ENCODE data around the gene SPTBN1. TPM values are rescaled to one million over a fixed set of nuclear protein-coding genes. Genes with fewer than 3 reads are reported as not detected.
A peak's percentile ranks its signal among the peaks of the same experiment; 100 is the strongest.

SPTBN1 gene
- total RNA-seq, 4 donors from 2014 or later, result 132 to 239 (median 195) TPM

- no peak for DNase-seq (ENCODE audit: low spot score in 2 of 2)
- intact Hi-C loops (cut with DNase I; ENCODE audit: low total_unique reads), result no loop called here
- 25 to 28% methylated on average over 12 of the region's 12 CpGs for WGBS, 2 donors
- no peak overlapping the region for H3K4me3 ChIP-seq (ENCODE audit: low read depth, poor library complexity, severe bottlenecking)
- TF ChIP-seq POLR2A (IDR thresholded peaks at IDR 0.05) (no peak), CTCF (IDR thresholded peaks at IDR 0.05) (no peak)
Observed at GRCh38 chr2:54672590-54673456, 216.7 kb downstream of the SPTBN1 start.

- DNase-seq (ENCODE audit: low spot score in 2 of 2), result peak; percentile 92 to 96
- 3 to 6% methylated on average over 16 of the region's 16 CpGs for WGBS, 2 donors
- TF ChIP-seq POLR2A (IDR thresholded peaks at IDR 0.05) (no peak), CTCF (IDR thresholded peaks at IDR 0.05) (no peak)
- intact Hi-C loops (cut with DNase I; ENCODE audit: low total_unique reads), result no loop called here
- no peak overlapping the region for H3K4me3 ChIP-seq (ENCODE audit: low read depth, poor library complexity, severe bottlenecking)
Observed at GRCh38 chr2:54673501-54673998, 217.4 kb downstream of the SPTBN1 start.

- WGBS, 2 donors, result 88 to 91% methylated on average over 8 of the region's 8 CpGs
- intact Hi-C loops (cut with DNase I; ENCODE audit: low total_unique reads), result no loop called here
- TF ChIP-seq CTCF (IDR thresholded peaks at IDR 0.05) (no peak), POLR2A (IDR thresholded peaks at IDR 0.05) (no peak)
- DNase-seq (ENCODE audit: low spot score in 2 of 2), result no peak
- H3K4me3 ChIP-seq (ENCODE audit: low read depth, poor library complexity, severe bottlenecking), result no peak overlapping the region
Observed at GRCh38 chr2:54675281-54675680, 219.2 kb downstream of the SPTBN1 start.

GRCh38 chr2:54675738-54676137, 219.6 kb downstream of the SPTBN1 start:
- 47 to 56% methylated on average over 11 of the region's 11 CpGs for WGBS, 2 donors
- TF ChIP-seq POLR2A (IDR thresholded peaks at IDR 0.05) (no peak), CTCF (IDR thresholded peaks at IDR 0.05) (no peak)
- DNase-seq (ENCODE audit: low spot score in 2 of 2), result no peak
- intact Hi-C loops (cut with DNase I; ENCODE audit: low total_unique reads), result no loop called here
- no peak overlapping the region for H3K4me3 ChIP-seq (ENCODE audit: low read depth, poor library complexity, severe bottlenecking)

- no peak overlapping the region for H3K4me3 ChIP-seq (ENCODE audit: low read depth, poor library complexity, severe bottlenecking)
- intact Hi-C loops (cut with DNase I; ENCODE audit: low total_unique reads), result no loop called here
- 61 to 70% methylated on average over 2 of the region's 2 CpGs for WGBS, 2 donors
- DNase-seq (ENCODE audit: low spot score in 2 of 2), result no peak
- TF ChIP-seq POLR2A (IDR thresholded peaks at IDR 0.05), result no peak
- TF ChIP-seq CTCF (IDR thresholded peaks at IDR 0.05), result no peak
Observed at GRCh38 chr2:54676656-54677055, 220.5 kb downstream of the SPTBN1 start.
